HepG2 (cell line): ENCODE data around the gene PLXDC2. TPM values are rescaled to one million over a fixed set of nuclear protein-coding genes. Genes with fewer than 3 reads are reported as not detected.

Experiments used
- ATAC-seq: fragments of 200-7000 bp; cut with Tn5 transposase; 3 replicates; pipeline ENCODE4 v1.9.1; 2020; ENCODE audit warnings: mild to moderate bottlenecking, moderate library complexity
- BruUV-seq: library from RNA; stranded (reverse); fragments of 400-500 nt; replicated peaks from 2 replicates; lab custom pipeline; 2021; lab: Mats Ljungman, UMichigan
- CTCF ChIA-PET: fragments of 300-600 bp; formaldehyde crosslinking; extraction: SDS; loops from one replicate; lab custom pipeline; 2021; ENCODE audit warnings: low total read pairs, inconsistent platforms, low intra/inter-chr PET ratio; lab: Yijun Ruan, JAX
- POLR2A ChIA-PET: fragments of 350-600 bp; sonication (Branson Sonifier 250); formaldehyde crosslinking; loops from one replicate; lab custom pipeline; 2020; ENCODE audit warnings: antibody characterized with exemption, inconsistent platforms; lab: Yijun Ruan, JAX
- DNase-seq: peaks from one replicate; pipeline ENCODE4 v3.0.0-alpha.2; 2015; ENCODE audit warnings: low spot score
- FAIRE-seq: peaks from 3 replicates; lab custom pipeline; 2011; peaks lifted over from hg19 to GRCh38; lab: Jason Lieb, UNC
- H2AFZ ChIP-seq: one replicate; pipeline ENCODE4 v1.6.1; 2011; ENCODE audit warnings: low read length, inconsistent platforms
- H3K27ac ChIP-seq: fragments of 300-600 bp; 3 replicates; pipeline ENCODE4 v1.8.0; 2011; ENCODE audit warnings: mixed run types, mild to moderate bottlenecking, mixed read lengths, low read length, inconsistent platforms; ENCODE audit not compliant: insufficient read depth; ENCODE audit errors: extremely low read length
- H3K27me3 ChIP-seq, 2 experiments: fragments of 200-600 bp in 1 of 2; 2 replicates in 1 of 2; 3 replicates in 1 of 2; pipeline versions ENCODE4 v1.6.0 to v1.8.0; 2011; ENCODE audit warnings: low read length in 2 of 2, mild to moderate bottlenecking in 2 of 2, moderate library complexity in 2 of 2, inconsistent platforms in 1 of 2; ENCODE audit not compliant: insufficient read depth in 2 of 2, control insufficient read depth in 1 of 2
- H3K36me3 ChIP-seq, 2 experiments: fragments of 200-600 bp in 1 of 2; replicated peaks in 1 of 2; 2 replicates in 1 of 2; 3 replicates in 1 of 2; pipeline versions ENCODE4 v1.5.1 to v1.8.0; 2011; ENCODE audit warnings: low read length in 2 of 2, inconsistent platforms in 1 of 2; ENCODE audit not compliant: insufficient read depth in 2 of 2, control insufficient read depth in 1 of 2
- H3K4me1 ChIP-seq: 2 replicates; pipeline ENCODE4 v1.5.1; 2012; ENCODE audit warnings: low read length, inconsistent platforms; ENCODE audit not compliant: insufficient read depth
- H3K4me2 ChIP-seq: 2 replicates; pipeline ENCODE4 v1.6.0; 2011; ENCODE audit warnings: low read depth, low read length, inconsistent platforms
- H3K4me3 ChIP-seq, 3 experiments: fragments of 200-600 bp in 1 of 3; sonication (generic), shearing (Covaris generic) in 1 of 3; replicated peaks in 1 of 3; 2 replicates each; pipeline ENCODE4 v1.5.1; 2011 to 2016; ENCODE audit warnings: low read length in 3 of 3, inconsistent platforms in 2 of 3, low read depth in 2 of 3, mild to moderate bottlenecking in 2 of 3, control low read depth in 1 of 3, mixed read lengths in 1 of 3; ENCODE audit not compliant: insufficient read depth in 1 of 3
- H3K79me2 ChIP-seq: one replicate; pipeline ENCODE4 v1.6.1; 2011; ENCODE audit warnings: low read length, inconsistent platforms; ENCODE audit not compliant: insufficient read depth
- H3K9ac ChIP-seq: 2 replicates; pipeline ENCODE4 v1.6.0; 2011; ENCODE audit warnings: mild to moderate bottlenecking, low read depth, low read length, inconsistent platforms; ENCODE audit not compliant: insufficient read depth
- H3K9me3 ChIP-seq: 2 replicates; pipeline ENCODE4 v1.5.1; 2012; ENCODE audit warnings: mild to moderate bottlenecking, low read length
- H4K20me1 ChIP-seq: 2 replicates; pipeline ENCODE4 v1.6.0; 2011; ENCODE audit warnings: inconsistent platforms, mild to moderate bottlenecking, low read length, moderate library complexity; ENCODE audit not compliant: insufficient read depth
- AGO2 ChIP-seq: fragments of 200-400 bp; formaldehyde crosslinking; optimal IDR thresholded peaks from 2 replicates; pipeline ENCODE3; 2017; ENCODE audit warnings: mild to moderate bottlenecking, low read depth, low read length, moderate library complexity
- ATF7 ChIP-seq, 2 experiments: fragments of 450-650 bp in 1 of 2; sonication (generic) in 1 of 2; formaldehyde crosslinking in 1 of 2; IDR thresholded peaks; 2 replicates each; pipeline versions ENCODE4 v1.4.0 to v1.6.1; 2016 to 2020; ENCODE audit warnings: antibody characterized with exemption in 1 of 2, mild to moderate bottlenecking in 1 of 2, missing genetic modification reagents in 1 of 2
- E2F5 ChIP-seq: sonication (generic); formaldehyde crosslinking; conservative IDR thresholded peaks from 2 replicates; pipeline ENCODE4 v1.4.0; 2020; ENCODE audit warnings: missing genetic modification reagents
- FOXC1 ChIP-seq: sonication (generic); formaldehyde crosslinking; IDR thresholded peaks from 2 replicates; pipeline ENCODE4 v1.8.0; 2022; ENCODE audit warnings: mild to moderate bottlenecking, missing genetic modification reagents, borderline replicate concordance
- SMAD3 ChIP-seq: sonication (generic); formaldehyde crosslinking; IDR thresholded peaks from 2 replicates; pipeline ENCODE4 v1.4.0; 2020; ENCODE audit warnings: missing genetic modification reagents
- SNAI1 ChIP-seq: sonication (generic); formaldehyde crosslinking; IDR thresholded peaks from 2 replicates; pipeline ENCODE4 v1.5.0; 2020; ENCODE audit warnings: mild to moderate bottlenecking, missing genetic modification reagents, borderline replicate concordance
- SP5 ChIP-seq: IDR thresholded peaks from 2 replicates; pipeline ENCODE4 v1.6.1; 2016; ENCODE audit warnings: low read depth, borderline replicate concordance
- ZBTB1 ChIP-seq: sonication (generic); formaldehyde crosslinking; IDR thresholded peaks from 2 replicates; pipeline ENCODE4 v1.4.0; 2020; ENCODE audit warnings: missing genetic modification reagents, borderline replicate concordance
- ZFYVE20 ChIP-seq: sonication (generic); formaldehyde crosslinking; IDR thresholded peaks from 2 replicates; pipeline ENCODE4 v1.8.0; 2023; ENCODE audit warnings: low read depth, mild to moderate bottlenecking, moderate library complexity, missing genetic modification reagents, borderline replicate concordance
- ZNF101 ChIP-seq: sonication (generic); formaldehyde crosslinking; IDR thresholded peaks from 2 replicates; pipeline ENCODE4 v1.4.0; 2020; ENCODE audit warnings: mild to moderate bottlenecking, low read depth, missing genetic modification reagents, borderline replicate concordance
- ZNF788 ChIP-seq: sonication (generic); formaldehyde crosslinking; IDR thresholded peaks from 2 replicates; pipeline ENCODE4 v1.5.0; 2020; ENCODE audit warnings: mild to moderate bottlenecking, missing genetic modification reagents, borderline replicate concordance
- ZNF891 ChIP-seq: sonication (generic); formaldehyde crosslinking; IDR thresholded peaks from 2 replicates; pipeline ENCODE4 v1.5.0; 2020; ENCODE audit warnings: mild to moderate bottlenecking, missing genetic modification reagents
- ZSCAN20 ChIP-seq: sonication (generic); formaldehyde crosslinking; IDR thresholded peaks from 2 replicates; pipeline ENCODE4 v1.4.0; 2020; ENCODE audit warnings: missing genetic modification reagents, mild to moderate bottlenecking, borderline replicate concordance
- WGBS: methylation state at CpG from one replicate; pipeline ENCODE4 v1.1.6; 2017; ENCODE audit warnings: low lambda C conversion rate; 5-methylcytosine and 5-hydroxymethylcytosine counted together
- in situ Hi-C: cut with HindIII; loops from 2 replicates; pipeline ENCODE4 v1.10.0; 2017; ENCODE audit warnings: low pct_unique_long_range_greater_than_20kb; ENCODE audit not compliant: extremely low pct_ligation_motif_present
- intact Hi-C: fragments of 100-400 bp; cut with micrococcal nuclease; formaldehyde crosslinking; loops from one replicate; pipeline ENCODE4 v1.10.0; 2022; ENCODE audit not compliant: unreplicated experiment
- polyA plus RNA-seq, 8 experiments: library from polyadenylated mRNA; depleted of rRNA in 3 of 8; stranded (reverse) in 7 of 8; unstranded in 1 of 8; fragments of >200 nt; fragmentation: Illumina TruSeq in 4 of 8; extraction: Trizol in 4 of 8; gene quantifications; 2 replicates each; pipeline versions ENCODE4 v1.2.1 to v1.2.3, GENCODE V29; 2011 to 2016; ENCODE audit warnings: low read depth in 4 of 8, missing spikeins in 1 of 8, mixed read lengths in 1 of 8; ENCODE audit not compliant: insufficient read depth in 1 of 8
- total RNA-seq, 5 experiments: library from RNA; depleted of rRNA; stranded (reverse); fragments of >200 nt; fragmentation: Illumina TruSeq; extraction: Trizol; gene quantifications; 2 replicates each; pipeline ENCODE4 v1.2.3, GENCODE V29; 2016; ENCODE audit warnings: low read depth in 1 of 5

The PLXDC2 gene
- total and polyA plus RNA-seq, 2 of the 13 experiments (the other 11 are each of a cell fraction or from before 2014, with no cell fraction given): 2.1 to 2.4 TPM

- Histone ChIP-seq H3K4me2 (no peak overlapping the region), H3K79me2 (no peaks in the 10 kb centered on the region), H3K4me1 (no peaks in the 10 kb centered on the region), H3K4me3 (no peak overlapping the region), H3K27ac (no peak overlapping the region), H3K27me3 (no peaks in the 10 kb centered on the region), H2AFZ (no peak overlapping the region), H3K9ac (no peak overlapping the region), H4K20me1 (no peaks in the 10 kb centered on the region), H3K36me3 (no peaks in the 10 kb centered on the region), H3K9me3 (no peaks in the 10 kb centered on the region)
- no peak for DNase-seq
- no peak for ATAC-seq
- ChIA-PET CTCF (no interaction called here), POLR2A (no interaction called here)
- 38% methylated on average over 6 of the region's 6 CpGs for WGBS
- TF ChIP-seq ZNF891 (CRISPR knock-in tag): no peak
- TF ChIP-seq SNAI1: no peak
- TF ChIP-seq ATF7 (IDR thresholded peaks at IDR 0.05): no peak
- no peak for TF ChIP-seq ATF7 (CRISPR knock-in tag; IDR thresholded peaks at IDR 0.05)
- no peak for TF ChIP-seq ZNF101 (CRISPR knock-in tag)
- no peak for FAIRE-seq
- in situ Hi-C loops (no loop called here), intact Hi-C loops (no loop called here)
- BruUV-seq: no TSS peak
Measured at GRCh38 chr10:19891429-19891828, 75.2 kb downstream of the PLXDC2 start.

DNA sequence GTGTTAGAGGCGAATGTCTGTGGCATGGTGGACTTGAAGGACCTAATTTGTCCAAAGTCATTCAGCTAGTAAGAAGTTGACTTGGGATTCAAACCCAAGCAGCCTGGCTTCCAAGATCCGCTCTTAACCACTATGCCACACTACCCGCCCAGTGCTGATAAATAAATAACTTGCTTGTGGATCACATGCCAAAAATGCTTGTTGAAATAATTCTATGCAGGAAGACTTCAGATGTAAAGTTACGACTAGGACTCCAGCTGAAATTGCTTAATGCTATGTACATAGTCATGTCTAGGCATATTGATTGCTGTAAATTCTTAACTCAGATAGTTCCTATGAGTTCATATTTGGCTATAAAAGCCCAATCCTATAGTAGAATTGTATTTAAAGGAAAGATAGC, 76.0 kb downstream of the PLXDC2 start:
- Histone ChIP-seq H3K9ac (no peak overlapping the region), H3K9me3 (no peaks in the 10 kb centered on the region), H2AFZ (no peak overlapping the region), H3K4me1 (no peaks in the 10 kb centered on the region), H3K27me3 (no peaks in the 10 kb centered on the region), H3K4me3 (no peak overlapping the region), H3K27ac (no peak overlapping the region), H3K36me3 (no peaks in the 10 kb centered on the region), H3K4me2 (no peak overlapping the region), H4K20me1 (no peaks in the 10 kb centered on the region), H3K79me2 (no peaks in the 10 kb centered on the region)
- no peak for TF ChIP-seq SMAD3 (CRISPR knock-in tag)
- TF ChIP-seq AGO2: no peak
- TF ChIP-seq ZNF788 (CRISPR knock-in tag): no peak
- TF ChIP-seq SP5 (CRISPR knock-in tag): no peak
- TF ChIP-seq FOXC1 (CRISPR knock-in tag): no peak
- TF ChIP-seq E2F5 (CRISPR knock-in tag): no peak
- no peak for TF ChIP-seq ZFYVE20 (CRISPR knock-in tag)
- TF ChIP-seq ZSCAN20 (CRISPR knock-in tag): no peak
- no peak for TF ChIP-seq ZBTB1 (CRISPR knock-in tag)
- POLR2A ChIA-PET: no interaction called here
- in situ Hi-C loops (no loop called here), intact Hi-C loops (no loop called here)
- CTCF ChIA-PET: no interaction called here
- no peak for ATAC-seq
- DNase-seq: no peak
- BruUV-seq: no TSS peak
- 37% methylated on average over 4 of the region's 4 CpGs for WGBS
- no peak for FAIRE-seq
